T-helper 2 cell treated with Interferon-gamma antibody and Interleukin-4, amounts not matched to agents 100 ng/mL and 5 ng/mL, for 36 hours (primary cell): ENCODE data around the gene ABCC3. TPM values are rescaled to one million over a fixed set of nuclear protein-coding genes. Genes with fewer than 3 reads are reported as not detected.
"Not testable (repeated sequence)": the region's sequence is repeated elsewhere in the genome, so short reads cannot be mapped to it uniquely, and the experiment has no call there.

Experiments
- intact Hi-C: fragments of 100-400 bp; cut with micrococcal nuclease; formaldehyde crosslinking; loops from one replicate; pipeline ENCODE4 v1.15.1; 2023
- total RNA-seq: library from RNA; stranded (reverse); gene quantifications from 2 replicates; pipeline ENCODE4 v1.2.3, GENCODE V29; 2022

Gene ABCC3
- total RNA-seq, 1 donor from 2014 or later: not detected

GRCh38 chr17:50697663-50698272, 63.1 kb downstream of the ABCC3 start:
- intact Hi-C loops: loop anchor here (2.0 to 5.0 kb wide), 2 partner anchors 69 to 140 kb away; no protein-coding TSS in a partner anchor

- intact Hi-C loops: loop anchor here (2.0 to 5.0 kb wide), 2 partner anchors 71 to 142 kb away; no protein-coding TSS in a partner anchor
These were observed 64.7 kb downstream of the ABCC3 start for GRCh38 chr17:50699410-50699809.

DNA sequence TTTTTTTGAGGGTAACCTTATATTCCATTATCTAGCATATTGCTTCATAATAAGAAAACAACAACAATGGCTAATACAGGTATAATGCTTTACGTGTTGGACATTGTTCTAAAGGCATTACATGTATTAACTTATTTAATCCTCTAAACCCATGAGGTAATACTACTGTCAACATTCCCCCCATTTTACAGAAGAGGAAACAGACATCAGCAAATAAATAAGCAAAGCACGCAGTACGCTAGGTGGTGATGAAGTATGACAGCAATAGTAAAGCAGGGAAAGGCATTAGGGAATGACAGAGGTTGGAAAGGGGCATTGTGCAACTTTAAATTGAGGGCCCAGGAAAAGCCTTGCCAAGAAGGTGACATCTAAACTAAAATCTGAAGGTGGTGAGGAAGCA, 68.5 kb downstream of the ABCC3 start:
- intact Hi-C loops: no loop called here

GRCh38 chr17:50707289-50708049, 72.8 kb downstream of the ABCC3 start, which contains the start of gene ANKRD40:
Gene ANKRD40, minus strand, starts transcription at chr17:50707914. Its CDS starts 260 bp downstream, at chr17:50707654.
- intact Hi-C loops: loop anchor here (1.0 to 5.0 kb wide), 5 partner anchors 12 to 446 kb away; partner anchors contain the start of genes EME1, LUC7L3, MRPL27 and NME1

- intact Hi-C loops: loop anchor here (5.0 kb wide), 3 partner anchors 166 to 336 kb away; partner anchors contain the start of genes EME1, MRPL27 and RSAD1
These were observed 73.6 kb downstream of the ABCC3 start for GRCh38 chr17:50708050-50709000.

DNA sequence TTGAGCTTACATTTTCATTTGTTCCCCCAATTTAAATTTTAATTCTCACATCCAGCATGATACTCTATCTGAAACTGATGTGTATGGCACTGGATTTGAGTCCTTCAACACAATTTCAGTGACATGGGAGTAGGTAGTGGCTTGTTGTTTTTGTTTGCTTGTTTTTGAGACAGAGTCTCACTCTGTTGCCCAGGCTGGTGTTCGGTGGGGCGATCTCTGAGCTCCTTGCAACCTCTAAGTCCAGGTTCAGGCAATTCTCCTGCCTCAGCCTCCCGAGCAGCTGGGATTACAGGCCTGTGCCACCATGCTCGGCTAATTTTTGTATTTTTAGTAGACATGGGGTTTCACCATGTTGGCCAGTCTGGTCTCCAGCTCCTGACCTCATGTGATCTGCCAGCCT, 74.4 kb downstream of the ABCC3 start:
- intact Hi-C loops: loop anchor here (5.0 kb wide), 3 partner anchors 167 to 337 kb away; partner anchors contain the start of genes EME1, MRPL27 and RSAD1

DNA sequence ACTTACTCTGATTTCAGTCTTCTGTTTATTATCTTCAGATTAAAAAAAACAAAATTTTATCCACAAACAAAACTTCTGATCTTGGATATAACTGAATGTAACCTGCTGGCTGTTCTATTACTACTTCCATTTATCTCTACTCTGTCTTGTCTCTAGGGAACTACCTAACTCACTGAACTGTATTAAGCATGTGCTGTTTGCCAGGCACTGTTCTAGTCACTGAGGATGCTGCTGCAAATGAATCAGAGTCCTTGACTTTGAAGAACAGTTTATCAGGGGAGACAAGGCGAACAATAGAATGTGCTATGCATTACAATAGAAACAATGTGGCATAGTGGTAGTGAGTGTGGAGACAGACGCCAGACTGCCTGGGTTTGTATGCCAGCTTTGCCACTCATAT, 75.3 kb downstream of the ABCC3 start:
- intact Hi-C loops: no loop called here

DNA sequence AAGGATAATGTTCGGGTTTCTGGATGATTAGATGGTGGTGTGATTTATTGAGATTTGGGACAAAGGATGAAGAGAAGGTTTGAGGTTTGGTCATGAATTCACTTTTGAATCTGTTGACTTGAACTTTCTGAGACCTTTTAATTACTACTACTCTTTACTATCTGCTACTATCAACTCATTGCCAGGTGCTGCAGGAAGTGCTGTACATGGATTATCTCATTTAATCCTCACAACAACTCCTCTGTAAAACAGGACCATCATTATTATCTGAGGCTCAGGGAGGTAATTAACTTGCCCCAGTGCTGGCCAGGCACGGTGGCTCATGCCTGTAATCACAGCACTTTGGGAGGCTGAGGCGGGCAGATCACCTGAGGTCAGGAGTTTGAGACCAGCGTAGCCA, 76.0 kb downstream of the ABCC3 start:
- intact Hi-C loops: no loop called here

DNA sequence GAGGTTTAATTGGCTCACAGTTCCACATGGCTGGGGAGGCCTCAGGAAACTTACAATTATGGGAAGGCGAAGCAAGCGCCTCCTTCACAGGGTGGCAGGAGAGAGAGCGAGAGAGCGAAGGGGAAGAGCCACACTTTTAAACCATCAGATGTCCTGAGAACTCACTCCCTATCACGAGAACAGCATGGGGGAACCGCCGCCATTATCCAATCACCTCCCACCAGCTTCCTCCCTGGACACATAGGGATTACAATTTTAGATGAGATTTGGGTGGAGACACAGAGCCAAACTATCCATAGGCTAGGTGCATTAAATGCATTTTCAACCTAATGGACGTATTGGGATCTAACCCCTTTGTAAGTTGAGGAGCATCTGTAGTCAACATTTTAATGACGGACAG, 78.0 kb downstream of the ABCC3 start:
- intact Hi-C loops: no loop called here

- intact Hi-C loops: no loop called here
These were observed 80.8 kb downstream of the ABCC3 start for GRCh38 chr17:50715471-50715870.

GRCh38 chr17:50719144-50719923, 84.7 kb downstream of the ABCC3 start, which contains the start of gene LUC7L3:
Gene LUC7L3, plus strand, starts transcription at chr17:50719603. Its CDS starts 130 bp downstream, at chr17:50719733.
- intact Hi-C loops: loop anchor here (1.0 kb wide), 1 partner anchor 12 kb away; the partner anchor contains the start of gene ANKRD40

GRCh38 chr17:50719924-50720794, 85.5 kb downstream of the ABCC3 start:
- intact Hi-C loops: loop anchor here (1.0 to 2.0 kb wide), 2 partner anchors 13 to 147 kb away; partner anchors contain the start of genes ANKRD40 and TOB1

- intact Hi-C loops: loop anchor here (2.0 kb wide), 1 partner anchor 145 kb away; the partner anchor contains the start of gene TOB1
These were observed 86.7 kb downstream of the ABCC3 start for GRCh38 chr17:50721194-50722010.

DNA sequence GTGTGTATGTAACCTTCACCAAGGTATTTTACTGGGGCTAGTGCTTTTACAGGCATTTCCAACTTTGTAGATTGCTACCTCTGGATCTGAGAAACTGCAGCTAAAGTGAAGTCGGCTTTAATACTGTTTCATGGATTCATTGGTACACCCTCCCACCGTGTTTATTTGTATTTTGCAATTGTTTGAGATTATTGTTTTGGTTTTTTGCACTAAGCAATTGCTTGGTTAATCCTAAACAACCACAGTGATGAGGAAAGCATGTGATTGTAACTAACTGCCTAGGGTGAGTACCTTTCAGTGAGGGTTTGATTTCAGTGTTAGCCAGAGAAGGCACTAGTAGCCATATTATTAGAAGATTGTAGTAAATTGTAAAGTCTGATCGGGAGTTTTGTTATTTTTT, 88.1 kb downstream of the ABCC3 start:
- intact Hi-C loops: no loop called here

DNA sequence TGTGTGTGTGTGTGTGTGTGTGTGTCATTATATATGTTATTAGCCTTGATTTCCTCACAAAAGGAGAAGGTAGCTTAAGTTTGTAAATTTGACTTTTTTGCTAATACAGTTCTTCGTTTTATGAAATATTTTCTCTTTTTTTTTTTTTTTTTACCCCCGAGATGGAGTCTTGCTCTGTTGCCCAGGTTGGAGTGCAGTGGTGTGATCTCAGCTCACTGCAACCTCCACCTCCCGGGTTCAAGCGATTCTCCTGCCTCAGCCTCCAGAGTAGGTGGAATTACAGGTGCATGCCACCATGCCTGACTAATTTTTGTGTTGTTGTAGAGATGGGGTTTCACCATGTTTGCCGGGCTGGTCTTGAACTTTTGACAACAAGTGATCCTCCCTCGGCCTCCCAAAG, 89.9 kb downstream of the ABCC3 start:
- intact Hi-C loops: not testable (repeated sequence)

GRCh38 chr17:50725769-50726655, 91.3 kb downstream of the ABCC3 start:
- intact Hi-C loops: no loop called here

DNA sequence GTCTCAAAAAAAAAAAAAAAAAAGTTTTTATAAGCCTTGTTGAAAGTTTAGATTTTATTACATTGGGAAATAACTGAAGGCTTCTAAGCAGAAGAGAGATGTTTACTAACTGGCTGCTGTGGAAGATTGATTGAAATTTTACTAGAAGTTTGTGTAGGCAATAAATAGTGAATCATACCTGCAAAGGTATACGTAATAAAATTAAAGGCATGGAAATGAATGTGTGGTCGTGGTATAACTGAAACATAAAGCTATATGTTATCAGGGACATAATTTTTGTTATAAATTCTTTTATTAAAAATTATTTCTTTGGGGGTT, 93.4 kb downstream of the ABCC3 start:
- intact Hi-C loops: no loop called here
